GM20000 (cell line): ENCODE measurements around the gene RBPMS2.

ENCODE experiments used
- DNase-seq: peaks from one replicate; pipeline ENCODE4 v3.0.0; 2012; ENCODE audit warnings: low spot score
- TF ChIP-seq, protein P1 (sequence below): IDR thresholded peaks from 2 replicates; pipeline ENCODE4 v1.5.1; 2012; ENCODE audit warnings: mild to moderate bottlenecking, control low read depth; ENCODE audit errors: extremely low read depth, missing control alignments

The RBPMS2 gene

DNA sequence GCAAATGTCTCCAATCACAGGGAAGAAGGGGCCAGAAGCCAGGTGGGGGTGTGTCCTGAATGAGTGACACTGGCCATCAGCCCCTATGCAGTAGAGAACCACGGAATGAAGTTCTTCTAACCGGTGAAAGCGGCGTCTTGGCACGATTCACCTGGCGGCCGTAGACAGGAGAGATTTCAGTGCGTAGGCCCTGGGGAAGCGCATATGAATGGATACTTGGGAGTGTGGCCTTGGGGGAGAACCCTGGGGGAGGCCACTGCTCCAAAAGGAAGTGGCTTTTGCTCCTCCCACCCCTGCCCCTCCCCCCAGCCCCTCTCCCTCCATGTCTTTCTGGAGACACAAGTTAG lies 43.6 kb downstream of the RBPMS2 start:
- DNase-seq = no peak
- TF ChIP-seq, protein P1, sequence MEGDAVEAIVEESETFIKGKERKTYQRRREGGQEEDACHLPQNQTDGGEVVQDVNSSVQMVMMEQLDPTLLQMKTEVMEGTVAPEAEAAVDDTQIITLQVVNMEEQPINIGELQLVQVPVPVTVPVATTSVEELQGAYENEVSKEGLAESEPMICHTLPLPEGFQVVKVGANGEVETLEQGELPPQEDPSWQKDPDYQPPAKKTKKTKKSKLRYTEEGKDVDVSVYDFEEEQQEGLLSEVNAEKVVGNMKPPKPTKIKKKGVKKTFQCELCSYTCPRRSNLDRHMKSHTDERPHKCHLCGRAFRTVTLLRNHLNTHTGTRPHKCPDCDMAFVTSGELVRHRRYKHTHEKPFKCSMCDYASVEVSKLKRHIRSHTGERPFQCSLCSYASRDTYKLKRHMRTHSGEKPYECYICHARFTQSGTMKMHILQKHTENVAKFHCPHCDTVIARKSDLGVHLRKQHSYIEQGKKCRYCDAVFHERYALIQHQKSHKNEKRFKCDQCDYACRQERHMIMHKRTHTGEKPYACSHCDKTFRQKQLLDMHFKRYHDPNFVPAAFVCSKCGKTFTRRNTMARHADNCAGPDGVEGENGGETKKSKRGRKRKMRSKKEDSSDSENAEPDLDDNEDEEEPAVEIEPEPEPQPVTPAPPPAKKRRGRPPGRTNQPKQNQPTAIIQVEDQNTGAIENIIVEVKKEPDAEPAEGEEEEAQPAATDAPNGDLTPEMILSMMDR = no peak

DNA sequence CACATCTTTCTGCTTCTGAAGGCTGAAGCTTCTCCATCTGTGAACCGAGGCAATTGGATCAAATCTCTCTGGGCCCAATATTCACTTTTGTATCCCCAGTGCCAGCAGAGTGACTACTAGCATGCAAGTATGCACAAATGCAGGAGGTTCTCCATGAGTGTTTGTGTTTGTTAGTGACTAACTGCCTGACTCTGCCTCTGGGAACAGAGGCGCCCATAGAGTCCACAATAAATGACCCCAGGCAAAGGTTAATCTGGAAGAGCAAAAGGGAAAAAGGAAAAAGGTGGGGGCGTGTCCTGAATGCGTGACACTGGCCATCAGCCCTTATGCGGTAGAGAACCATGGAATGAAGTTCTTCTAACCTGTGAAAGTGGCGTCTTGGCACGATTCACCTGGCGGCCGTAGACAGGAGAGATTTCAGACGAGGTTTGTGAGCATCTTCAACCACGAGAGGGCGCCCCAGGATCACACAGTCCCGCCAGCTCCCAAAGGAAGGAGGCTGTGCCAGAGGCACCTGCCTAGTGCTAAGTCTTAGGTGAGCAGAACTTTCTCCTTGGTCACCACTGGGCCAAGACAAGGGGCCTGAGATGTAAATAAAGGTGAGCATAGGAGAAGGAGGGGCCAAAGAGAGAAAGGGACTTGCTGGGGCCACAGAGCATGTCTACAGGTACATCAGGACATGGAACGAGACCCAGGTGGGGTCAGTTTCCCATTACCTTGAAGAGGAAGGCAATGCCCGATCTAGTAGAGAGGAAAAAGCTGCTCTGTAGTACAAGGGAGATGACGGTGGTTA lies 44.2 kb downstream of the RBPMS2 start:
- TF ChIP-seq, protein P1 = peak; percentile 80
- peak; percentile 81 for DNase-seq

DNA sequence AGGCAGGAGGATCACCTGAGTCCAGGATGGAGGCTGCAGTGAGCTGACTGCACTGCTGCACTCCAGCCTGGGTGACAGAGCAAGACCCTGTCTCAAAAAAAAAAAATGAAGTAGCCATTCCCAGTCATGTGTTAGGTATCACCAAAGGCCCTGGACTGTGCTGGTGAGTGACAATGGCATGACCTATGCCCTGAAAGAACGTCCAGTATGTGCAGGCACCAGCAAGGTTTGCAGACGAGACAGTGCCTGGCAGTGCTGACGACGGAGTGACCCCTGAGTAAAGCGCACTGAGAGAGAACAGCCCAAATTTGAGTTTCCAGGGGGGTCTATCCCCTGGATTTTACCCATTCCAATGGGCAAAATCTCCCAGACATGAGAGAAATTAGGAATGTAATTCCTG lies 45.2 kb downstream of the RBPMS2 start:
- TF ChIP-seq, protein P1 = no peak
- DNase-seq = no peak

DNA sequence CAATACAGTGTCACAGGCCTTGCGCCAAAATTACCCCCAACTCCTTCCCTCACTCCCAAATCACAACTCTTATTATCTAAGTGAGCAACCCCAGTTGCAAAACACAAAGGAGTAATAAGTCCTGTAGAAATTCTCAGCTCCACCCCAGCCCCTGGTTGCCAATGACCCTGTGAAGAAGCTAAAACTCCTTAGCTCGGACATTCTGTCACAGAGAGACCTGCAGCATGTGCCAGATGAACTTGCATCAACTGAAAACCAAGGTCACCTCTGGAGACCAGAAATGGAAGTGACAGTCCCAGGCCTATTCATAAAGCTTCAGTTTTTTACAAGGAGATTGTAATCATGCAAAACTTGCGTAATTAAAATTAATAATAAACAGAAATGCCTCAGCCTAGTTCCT lies 55.2 kb downstream of the RBPMS2 start:
- no peak for DNase-seq
- TF ChIP-seq, protein P1 = no peak

DNA sequence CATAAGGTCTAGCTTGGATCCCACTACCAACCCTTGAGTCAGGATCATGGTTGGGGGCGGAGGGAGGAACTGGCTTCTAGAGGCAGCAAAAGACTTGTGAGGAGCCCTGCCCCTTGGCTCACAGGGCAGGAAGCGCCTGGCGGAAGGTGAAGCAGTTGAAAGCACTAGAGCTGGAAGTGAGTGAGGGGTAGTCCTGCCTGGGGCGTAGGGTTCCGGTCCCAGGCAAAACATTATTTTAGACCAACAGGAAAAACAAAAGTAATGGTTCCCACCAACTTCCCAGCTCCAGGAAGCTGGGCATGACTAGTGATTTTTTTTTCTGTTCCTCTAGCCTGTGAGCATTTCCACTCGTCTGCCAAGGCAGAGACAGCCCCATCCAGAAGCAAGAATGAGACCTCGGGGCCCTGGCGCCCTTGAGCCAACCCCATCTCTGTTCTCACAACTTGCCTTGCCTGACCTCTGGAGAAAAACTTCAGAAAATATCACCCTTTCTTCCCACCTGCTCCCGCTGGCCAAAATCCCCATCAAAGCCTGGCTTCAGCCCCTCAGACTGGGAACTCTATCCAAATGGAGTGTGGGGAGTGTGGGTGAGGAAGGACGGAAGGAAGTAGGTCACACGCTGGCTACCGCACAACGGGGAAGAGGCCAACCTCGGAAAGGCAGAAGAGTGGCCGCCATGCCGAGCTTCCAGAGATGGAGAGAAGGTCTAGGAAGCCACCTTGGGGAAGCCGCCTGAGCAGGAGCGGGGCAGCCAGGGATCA lies 57.5 kb downstream of the RBPMS2 start:
- DNase-seq = no peak
- TF ChIP-seq, protein P1 = no peak

DNA sequence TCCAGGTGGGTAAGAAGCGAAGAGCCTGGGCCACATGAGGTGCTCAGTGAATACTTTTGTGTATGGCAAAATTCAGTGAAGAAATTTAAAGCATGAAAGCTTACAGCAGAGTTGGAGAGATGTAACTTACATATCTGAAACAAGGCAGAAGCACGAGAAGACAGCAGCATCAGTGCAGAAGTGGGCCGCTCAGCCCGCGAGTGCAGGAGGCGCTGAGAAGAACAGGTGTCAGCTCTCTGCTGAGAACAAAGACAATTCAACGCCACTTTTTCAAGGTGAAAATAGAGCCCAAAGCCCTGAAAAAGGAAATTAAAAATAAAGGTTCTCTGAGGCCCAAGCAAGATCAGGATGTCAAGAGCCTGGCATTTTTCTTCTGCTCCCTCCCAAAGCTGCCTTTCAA lies 58.3 kb downstream of the RBPMS2 start:
- DNase-seq = no peak
- TF ChIP-seq, protein P1 = no peak

DNA sequence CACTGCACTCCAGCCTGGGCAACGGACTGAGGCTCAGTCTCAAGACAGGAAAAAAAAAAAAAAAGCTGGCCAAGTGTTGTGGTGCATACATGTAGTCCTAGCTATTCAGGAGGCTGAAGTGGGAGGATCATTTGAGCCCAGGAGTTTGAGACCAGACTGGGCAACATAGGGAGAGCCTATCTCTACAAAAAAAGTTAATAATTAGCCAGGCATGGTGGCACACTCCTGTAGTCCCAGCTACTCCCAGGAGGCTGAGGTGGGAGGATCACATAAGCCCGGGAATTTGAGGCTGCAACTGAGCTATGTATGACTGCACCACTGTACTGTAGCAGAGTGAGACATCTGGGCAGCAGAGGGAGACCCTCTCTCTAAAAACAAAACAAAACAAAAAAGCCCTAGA lies 58.9 kb downstream of the RBPMS2 start:
- no peak for DNase-seq

More for the DNA sequence above, 58.9 kb downstream of the RBPMS2 start:
- TF ChIP-seq, protein P1 = no peak
